K562 (cell line): Measurements from ENCODE around the gene GRB10. TPM values are rescaled to one million over a fixed set of nuclear protein-coding genes. Genes with fewer than 3 reads are reported as not detected.

Source experiments
- ATAC-seq: fragments of 200-7000 bp; cut with Tn5 transposase; 3 replicates; pipeline ENCODE4 v1.9.1; 2020; ENCODE audit warnings: moderate library complexity
- BruUV-seq: library from RNA; stranded (reverse); fragments of 400-500 nt; replicated peaks from 2 replicates; lab custom pipeline; 2021; lab: Mats Ljungman, UMichigan
- CTCF ChIA-PET: fragments of 300-600 bp; formaldehyde crosslinking; extraction: SDS; loops from one replicate; lab custom pipeline; 2021; ENCODE audit warnings: low intra/inter-chr PET ratio; lab: Yijun Ruan, JAX
- POLR2A ChIA-PET: fragments of 300-600, 350-650 bp; sonication (Branson Sonifier 250); formaldehyde crosslinking; extraction: SDS; loops from one replicate; lab custom pipeline; 2021; ENCODE audit warnings: antibody characterized with exemption, inconsistent platforms; lab: Yijun Ruan, JAX
- DNase-seq, 4 experiments: peaks; one replicate each; pipeline versions ENCODE4 v3.0.0 to v3.0.0-alpha.2; 2011 to 2018; ENCODE audit warnings: low spot score in 3 of 4, mixed read lengths in 3 of 4; ENCODE audit errors: extremely low read depth in 1 of 4
- FAIRE-seq: peaks from 2 replicates; lab custom pipeline; 2011; peaks lifted over from hg19 to GRCh38; lab: Jason Lieb, UNC
- H2AFZ ChIP-seq: 2 replicates; pipeline ENCODE4 v1.6.0; 2011; ENCODE audit warnings: low read depth, low read length, control low read depth, inconsistent platforms
- H3K27ac ChIP-seq: fragments of 200-600 bp; 3 replicates; pipeline ENCODE4 v1.8.0; 2011; ENCODE audit warnings: low read depth, mild to moderate bottlenecking, control low read depth, inconsistent platforms, low read length, moderate library complexity, mixed read lengths; ENCODE audit errors: extremely low read depth
- H3K27me3 ChIP-seq, 2 experiments: fragments of 300-600 bp in 1 of 2; 2 replicates in 1 of 2; 3 replicates in 1 of 2; pipeline versions ENCODE4 v1.6.0 to v1.8.0; 2011; ENCODE audit warnings: inconsistent platforms in 2 of 2, low read length in 2 of 2, mild to moderate bottlenecking in 1 of 2, mixed read lengths in 1 of 2, moderate library complexity in 1 of 2; ENCODE audit not compliant: control insufficient read depth in 2 of 2, insufficient read depth in 2 of 2
- H3K36me3 ChIP-seq: fragments of 300-600 bp; 3 replicates; pipeline ENCODE4 v1.8.0; 2011; ENCODE audit warnings: mild to moderate bottlenecking, low read length, inconsistent platforms; ENCODE audit not compliant: control insufficient read depth, insufficient read depth
- H3K4me1 ChIP-seq, 2 experiments: fragments of 200-600 bp in 1 of 2; replicated peaks in 1 of 2; 2 replicates in 1 of 2; 3 replicates in 1 of 2; pipeline versions ENCODE4 v1.5.1 to v1.8.0; 2011; ENCODE audit warnings: inconsistent platforms in 2 of 2, low read length in 2 of 2, mild to moderate bottlenecking in 1 of 2, mixed read lengths in 1 of 2, moderate library complexity in 1 of 2; ENCODE audit not compliant: control insufficient read depth in 2 of 2, insufficient read depth in 2 of 2
- H3K4me2 ChIP-seq: 2 replicates; pipeline ENCODE4 v1.6.1; 2011; ENCODE audit warnings: low read length, control low read depth, inconsistent platforms, mixed read lengths; ENCODE audit not compliant: insufficient read depth
- H3K4me3 ChIP-seq: fragments of 200-600 bp; sonication (generic), shearing (Covaris generic); 2 replicates; pipeline ENCODE4 v1.5.1; 2016; ENCODE audit warnings: control low read depth, inconsistent platforms
- H3K79me2 ChIP-seq: fragments of 200-600 bp; 3 replicates; pipeline ENCODE4 v1.8.0; 2011; ENCODE audit warnings: low read length, inconsistent platforms; ENCODE audit not compliant: control insufficient read depth, insufficient read depth
- H3K9ac ChIP-seq, 2 experiments: 2 replicates each; pipeline versions ENCODE4 v1.6.0 to v1.6.1; 2011; ENCODE audit warnings: low read depth in 2 of 2, low read length in 2 of 2, control low read depth in 1 of 2, inconsistent platforms in 1 of 2, mild to moderate bottlenecking in 1 of 2, mixed read lengths in 1 of 2; ENCODE audit not compliant: insufficient read depth in 1 of 2
- H3K9me1 ChIP-seq: one replicate; pipeline ENCODE4 v1.6.0; 2011; ENCODE audit warnings: inconsistent platforms, mild to moderate bottlenecking, low read length, moderate library complexity; ENCODE audit not compliant: control insufficient read depth, insufficient read depth
- H3K9me3 ChIP-seq: replicated peaks from 2 replicates; pipeline ENCODE4 v1.5.1; 2011; ENCODE audit warnings: low read depth, low read length, inconsistent platforms; ENCODE audit not compliant: control insufficient read depth, insufficient read depth
- H4K20me1 ChIP-seq: replicated peaks from 2 replicates; pipeline ENCODE4 v1.6.1; 2011; ENCODE audit warnings: low read length, inconsistent platforms, mixed read lengths; ENCODE audit not compliant: control insufficient read depth, insufficient read depth
- BHLHE40 ChIP-seq: IDR thresholded peaks from 2 replicates; pipeline ENCODE4 v1.6.1; 2011; ENCODE audit warnings: low read length, improper control_type of control experiment
- CBX3 ChIP-seq, 2 experiments: IDR thresholded peaks; 1 replicate in 1 of 2; 2 replicates in 1 of 2; pipeline ENCODE4 v1.6.1; 2012; ENCODE audit warnings: inconsistent platforms in 2 of 2, low read length in 2 of 2, borderline replicate concordance in 1 of 2, control low read depth in 1 of 2
- HNRNPUL1 ChIP-seq: fragments of 200-400 bp; formaldehyde crosslinking; IDR thresholded peaks from 2 replicates; pipeline ENCODE4 v1.6.1; 2017; ENCODE audit warnings: low read length
- MCM5 ChIP-seq: fragments of 450-650 bp; IDR thresholded peaks from 2 replicates; pipeline ENCODE4 v1.6.1; 2016; ENCODE audit warnings: low read depth
- MED1 ChIP-seq: sonication (generic); formaldehyde crosslinking; IDR thresholded peaks from 2 replicates; pipeline ENCODE4 v1.8.1; 2023; ENCODE audit warnings: missing genetic modification reagents, borderline replicate concordance
- MYBL2 ChIP-seq, 2 experiments: fragments of 450-650 bp in 1 of 2; sonication (generic) in 1 of 2; formaldehyde crosslinking in 1 of 2; IDR thresholded peaks; 2 replicates each; pipeline versions ENCODE4 v1.6.1 to v1.8.1; 2017 to 2022; ENCODE audit warnings: borderline replicate concordance in 1 of 2, inconsistent platforms in 1 of 2, low read depth in 1 of 2, mild to moderate bottlenecking in 1 of 2, missing genetic modification reagents in 1 of 2, moderate library complexity in 1 of 2
- POLR2G ChIP-seq: fragments of 200-400 bp; formaldehyde crosslinking; IDR thresholded peaks from 2 replicates; pipeline ENCODE4 v1.6.1; 2017; ENCODE audit warnings: low read depth, mild to moderate bottlenecking, antibody characterized with exemption, low read length, moderate library complexity
- RB1 ChIP-seq: fragments of 450-650 bp; IDR thresholded peaks from 2 replicates; pipeline ENCODE4 v1.6.1; 2017; ENCODE audit warnings: low read depth, mild to moderate bottlenecking
- USF1 ChIP-seq: sonication (generic); formaldehyde crosslinking; IDR thresholded peaks from 2 replicates; pipeline ENCODE4 v1.9.0; 2022; ENCODE audit warnings: mild to moderate bottlenecking, missing genetic modification reagents
- ZFPM2 ChIP-seq: fragments of 250-450 bp; sonication (Bioruptor Pico); IDR thresholded peaks from 2 replicates; pipeline ENCODE4 v1.5.1; 2022; ENCODE audit warnings: mild to moderate bottlenecking
- ZNF121 ChIP-seq: sonication (generic); formaldehyde crosslinking; conservative IDR thresholded peaks from 2 replicates; pipeline ENCODE4 v1.8.0; 2022; ENCODE audit warnings: missing genetic modification reagents
- ZNF511 ChIP-seq: sonication (generic); formaldehyde crosslinking; IDR thresholded peaks from 2 replicates; pipeline ENCODE4 v1.8.0; 2022; ENCODE audit warnings: mild to moderate bottlenecking, missing genetic modification reagents
- in situ Hi-C: fragments of 300-500 bp; cut with MboI; formaldehyde crosslinking; loops from 4 replicates; pipeline ENCODE4 v1.15.0; 2018; ENCODE audit warnings: inconsistent platforms, mixed read lengths
- intact Hi-C: fragments of 100-400 bp; cut with micrococcal nuclease; formaldehyde crosslinking; loops from 2 replicates; pipeline ENCODE4 v1.14.2; 2022
- polyA plus RNA-seq, 8 experiments: library from polyadenylated mRNA; depleted of rRNA in 4 of 8; stranded (reverse) in 5 of 8; unstranded in 3 of 8; fragments of >200 nt; fragmentation: Nextera tagmentation in 2 of 8; fragmentation: Illumina TruSeq in 1 of 8; extraction: Ambion mirVana in 2 of 8; extraction: Trizol in 1 of 8; gene quantifications; 2 replicates each; pipeline versions ENCODE4 v1.2.1 to v1.2.3, GENCODE V29; 2011 to 2014; ENCODE audit warnings: inconsistent platforms in 1 of 8, missing spikeins in 1 of 8
- total RNA-seq, 7 experiments: library from RNA; depleted of rRNA in 6 of 7; stranded (reverse); fragments of >200 nt in 6 of 7; fragmentation: Illumina TruSeq in 2 of 7; extraction: Trizol in 2 of 7; gene quantifications; 2 replicates each; pipeline versions ENCODE4 v1.2.1 to v1.2.3, GENCODE V29; 2011 to 2021; ENCODE audit warnings: low replicate concordance in 1 of 7
- TF ChIP-seq, protein P1 (sequence below): fragments of 250-450 bp; sonication (Bioruptor Pico); IDR thresholded peaks from 2 replicates; pipeline ENCODE4 v1.4.0; 2020; ENCODE audit warnings: mild to moderate bottlenecking, moderate library complexity
- TF ChIP-seq, protein P2 (sequence below): sonication (generic); formaldehyde crosslinking; IDR thresholded peaks from 2 replicates; pipeline ENCODE4 v1.8.1; 2022; ENCODE audit warnings: missing genetic modification reagents
- TF ChIP-seq, protein P3 (sequence below): fragments of 250-450 bp; sonication (Bioruptor Pico); IDR thresholded peaks from 2 replicates; pipeline ENCODE4 v1.8.0; 2022; ENCODE audit warnings: moderate library complexity, mild to moderate bottlenecking, inconsistent platforms

The GRB10 gene
- total and polyA plus RNA-seq, 9 of the 15 experiments (the other 6 are each of a cell fraction or from before 2014, with no cell fraction given) = 8.9 to 88.5 (median 40.7) TPM

DNA sequence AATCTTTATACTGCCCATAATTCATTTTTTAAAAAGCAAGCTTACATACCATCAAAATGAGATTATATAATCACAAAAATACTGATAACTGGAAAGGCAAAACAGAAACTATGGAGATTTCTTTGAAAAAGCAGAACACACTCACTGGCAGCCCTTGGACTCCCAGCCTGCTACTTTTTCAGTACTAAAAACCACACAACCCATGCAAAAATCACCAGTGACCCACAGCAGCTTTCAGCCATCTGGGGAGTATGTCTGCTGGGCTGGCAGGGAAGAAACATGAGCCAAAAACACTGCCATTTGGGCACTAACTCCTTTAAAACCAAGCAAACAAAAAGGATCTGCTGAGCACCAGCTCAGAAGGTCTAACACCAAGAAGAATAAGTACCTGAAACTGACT is 137.5 kb downstream of the GRB10 start:
- CTCF ChIA-PET = no interaction called here
- Histone ChIP-seq H3K27ac (no peak overlapping the region), H2AFZ (no peak overlapping the region), H3K36me3 (no peaks in the 10 kb centered on the region; the same call in 2 of the 3 replicates), H3K9me1 (no peaks in the 10 kb centered on the region), H3K27me3 (no peaks in the 10 kb centered on the region), H4K20me1 (peaks cover 2% of the 10 kb centered on the region; the same call in 1 of the 2 replicates), H3K9me3 (no peaks in the 10 kb centered on the region), H3K4me2 (no peak overlapping the region), H3K79me2 (peaks cover 3% of the 10 kb centered on the region; the same call in 1 of the 3 replicates), H3K9ac (no peak overlapping the region), H3K4me3 (no peak overlapping the region), H3K4me1 (peaks cover 0 to 4% of the 10 kb centered on the region in 2 experiments; a peak in 1 of 5 replicates)
- POLR2A ChIA-PET = interaction anchor here (2.1 kb wide), 1 partner anchor 14 kb away, joined by 4 read pairs; no protein-coding TSS in a partner anchor
- intact Hi-C loops = no loop called here
- no peak for ATAC-seq
- in situ Hi-C loops = no loop called here
- DNase-seq = no peak
- BruUV-seq = no TSS peak
- FAIRE-seq = no peak
- TF ChIP-seq ZNF511 (CRISPR knock-in tag) = no peak
- TF ChIP-seq ZFPM2 (CRISPR knock-in tag) = no peak
- no peak for TF ChIP-seq MED1 (CRISPR knock-in tag)
- no peak for TF ChIP-seq POLR2G
- no peak for TF ChIP-seq RB1
- no peak for TF ChIP-seq ZNF121 (CRISPR knock-in tag)
- TF ChIP-seq USF1 = no peak
- TF ChIP-seq MCM5 = no peak
- TF ChIP-seq MYBL2 (IDR thresholded peaks at IDR 0.05; ENCODE audit: low read depth) = no peak
- no peak for TF ChIP-seq MYBL2 (CRISPR knock-in tag; IDR thresholded peaks at IDR 0.05; ENCODE audit: borderline replicate concordance)
- TF ChIP-seq, protein P1, sequence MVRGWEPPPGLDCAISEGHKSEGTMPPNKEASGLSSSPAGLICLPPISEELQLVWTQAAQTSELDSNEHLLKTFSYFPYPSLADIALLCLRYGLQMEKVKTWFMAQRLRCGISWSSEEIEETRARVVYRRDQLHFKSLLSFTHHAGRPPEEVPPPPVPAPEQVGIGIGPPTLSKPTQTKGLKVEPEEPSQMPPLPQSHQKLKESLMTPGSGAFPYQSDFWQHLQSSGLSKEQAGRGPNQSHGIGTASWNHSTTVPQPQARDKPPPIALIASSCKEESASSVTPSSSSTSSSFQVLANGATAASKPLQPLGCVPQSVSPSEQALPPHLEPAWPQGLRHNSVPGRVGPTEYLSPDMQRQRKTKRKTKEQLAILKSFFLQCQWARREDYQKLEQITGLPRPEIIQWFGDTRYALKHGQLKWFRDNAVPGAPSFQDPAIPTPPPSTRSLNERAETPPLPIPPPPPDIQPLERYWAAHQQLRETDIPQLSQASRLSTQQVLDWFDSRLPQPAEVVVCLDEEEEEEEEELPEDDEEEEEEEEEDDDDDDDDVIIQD (CRISPR knock-in tag) = no peak
- no peak for TF ChIP-seq HNRNPUL1
- TF ChIP-seq, protein P2, sequence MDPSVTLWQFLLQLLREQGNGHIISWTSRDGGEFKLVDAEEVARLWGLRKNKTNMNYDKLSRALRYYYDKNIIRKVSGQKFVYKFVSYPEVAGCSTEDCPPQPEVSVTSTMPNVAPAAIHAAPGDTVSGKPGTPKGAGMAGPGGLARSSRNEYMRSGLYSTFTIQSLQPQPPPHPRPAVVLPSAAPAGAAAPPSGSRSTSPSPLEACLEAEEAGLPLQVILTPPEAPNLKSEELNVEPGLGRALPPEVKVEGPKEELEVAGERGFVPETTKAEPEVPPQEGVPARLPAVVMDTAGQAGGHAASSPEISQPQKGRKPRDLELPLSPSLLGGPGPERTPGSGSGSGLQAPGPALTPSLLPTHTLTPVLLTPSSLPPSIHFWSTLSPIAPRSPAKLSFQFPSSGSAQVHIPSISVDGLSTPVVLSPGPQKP (CRISPR knock-in tag) = no peak
- TF ChIP-seq CBX3 (IDR thresholded peaks at IDR 0.05; ENCODE audit: borderline replicate concordance in 1 of 2, low read length in 2 of 2) = no peak
- TF ChIP-seq, protein P3, sequence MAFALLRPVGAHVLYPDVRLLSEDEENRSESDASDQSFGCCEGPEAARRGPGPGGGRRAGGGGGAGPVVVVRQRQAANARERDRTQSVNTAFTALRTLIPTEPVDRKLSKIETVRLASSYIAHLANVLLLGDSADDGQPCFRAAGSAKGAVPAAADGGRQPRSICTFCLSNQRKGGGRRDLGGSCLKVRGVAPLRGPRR = no peak
- no peak for TF ChIP-seq BHLHE40
